ENCODE data around the gene NOP14. TPM values are rescaled to one million over a fixed set of nuclear protein-coding genes. Genes with fewer than 3 reads are reported as not detected.
"Not testable (repeated sequence)": the region's sequence is repeated elsewhere in the genome, so short reads cannot be mapped to it uniquely, and the experiment has no call there.

Gene NOP14
- total RNA-seq, 1 donor from 2014 or later: 31.5 TPM

- Mint-ChIP-seq H3K36me3 (ENCODE audit: insufficient read depth) (peaks cover 42% of the 10 kb centered on the region), H3K9me3 (ENCODE audit: low read depth) (peaks cover 16% of the 10 kb centered on the region), H3K27me3 (no peaks in the 10 kb centered on the region), H3K4me3 (ENCODE audit: low read depth) (no peak overlapping the region), H3K27ac (peak overlapping the region; percentile 21), H3K4me1 (ENCODE audit: low read depth) (peaks cover 12% of the 10 kb centered on the region)
- DNase-seq (ENCODE audit: low spot score, unreplicated experiment): no peak
- no peak for TF ChIP-seq CTCF (IDR thresholded peaks at IDR 0.05; ENCODE audit: unreplicated experiment)
Observed at GRCh38 chr4:2923141-2923551, 40.1 kb downstream of the NOP14 start.

GRCh38 chr4:2922453-2923101 lies 40.6 kb downstream of the NOP14 start:
- H3K27me3 Mint-ChIP-seq; H3K4me1 Mint-ChIP-seq (ENCODE audit: low read depth); DNase-seq (ENCODE audit: low spot score, unreplicated experiment); H3K4me3 Mint-ChIP-seq (ENCODE audit: low read depth): not testable (repeated sequence)
- Mint-ChIP-seq H3K36me3 (ENCODE audit: insufficient read depth) (peaks cover 43% of the 10 kb centered on the region), H3K27ac (peak overlapping the region; percentile 65), H3K9me3 (ENCODE audit: low read depth) (peaks cover 18% of the 10 kb centered on the region)

- H3K27ac Mint-ChIP-seq: peak overlapping the region; percentile 77
- H3K27me3 Mint-ChIP-seq; DNase-seq (ENCODE audit: low spot score, unreplicated experiment); H3K4me1 Mint-ChIP-seq (ENCODE audit: low read depth); H3K4me3 Mint-ChIP-seq (ENCODE audit: low read depth): not testable (repeated sequence)
- peaks cover 59% of the 10 kb centered on the region for H3K36me3 Mint-ChIP-seq (ENCODE audit: insufficient read depth)
- H3K9me3 Mint-ChIP-seq (ENCODE audit: low read depth): peaks cover 22% of the 10 kb centered on the region
Observed at GRCh38 chr4:2918714-2919113, 44.5 kb downstream of the NOP14 start.

GRCh38 chr4:2918300-2918699 lies 44.9 kb downstream of the NOP14 start:
- H3K4me3 Mint-ChIP-seq (ENCODE audit: low read depth); H3K4me1 Mint-ChIP-seq (ENCODE audit: low read depth); H3K27me3 Mint-ChIP-seq; DNase-seq (ENCODE audit: low spot score, unreplicated experiment): not testable (repeated sequence)
- H3K36me3 Mint-ChIP-seq (ENCODE audit: insufficient read depth): peaks cover 56% of the 10 kb centered on the region
- peak overlapping the region; percentile 77 for H3K27ac Mint-ChIP-seq
- H3K9me3 Mint-ChIP-seq (ENCODE audit: low read depth): peaks cover 22% of the 10 kb centered on the region

- DNase-seq (ENCODE audit: low spot score, unreplicated experiment); H3K27me3 Mint-ChIP-seq; H3K27ac Mint-ChIP-seq; H3K4me1 Mint-ChIP-seq (ENCODE audit: low read depth); H3K4me3 Mint-ChIP-seq (ENCODE audit: low read depth): not testable (repeated sequence)
- Mint-ChIP-seq H3K9me3 (ENCODE audit: low read depth) (peaks cover 22% of the 10 kb centered on the region), H3K36me3 (ENCODE audit: insufficient read depth) (peaks cover 53% of the 10 kb centered on the region)
Observed at GRCh38 chr4:2916696-2917095, 46.5 kb downstream of the NOP14 start.

GRCh38 chr4:2915789-2916188 lies 47.4 kb downstream of the NOP14 start:
- TF ChIP-seq CTCF (IDR thresholded peaks at IDR 0.05; ENCODE audit: unreplicated experiment): no peak
- peaks cover 51% of the 10 kb centered on the region for H3K36me3 Mint-ChIP-seq (ENCODE audit: insufficient read depth)

GRCh38 chr4:2914256-2915126 lies 48.7 kb downstream of the NOP14 start:
- Mint-ChIP-seq H3K27ac (no peak overlapping the region), H3K4me1 (ENCODE audit: low read depth) (peaks cover 7% of the 10 kb centered on the region), H3K27me3 (no peaks in the 10 kb centered on the region), H3K9me3 (ENCODE audit: low read depth) (peaks cover 14% of the 10 kb centered on the region), H3K36me3 (ENCODE audit: insufficient read depth) (peaks cover 46% of the 10 kb centered on the region), H3K4me3 (ENCODE audit: low read depth) (no peak overlapping the region)
- DNase-seq (ENCODE audit: low spot score, unreplicated experiment): no peak
- no peak for TF ChIP-seq CTCF (IDR thresholded peaks at IDR 0.05; ENCODE audit: unreplicated experiment)

More at GRCh38 chr4:2915789-2916188, 47.4 kb downstream of the NOP14 start:
- Mint-ChIP-seq H3K9me3 (ENCODE audit: low read depth) (peaks cover 22% of the 10 kb centered on the region), H3K4me1 (ENCODE audit: low read depth) (no peaks in the 10 kb centered on the region), H3K4me3 (ENCODE audit: low read depth) (no peak overlapping the region), H3K27ac (no peak overlapping the region), H3K27me3 (no peaks in the 10 kb centered on the region)
- DNase-seq (ENCODE audit: low spot score, unreplicated experiment): no peak
